Stimulated activated naive CD4-positive, alpha-beta T cell (primary cell): Measurements from ENCODE around the gene NRG3.
"Not testable (repeated sequence)": the region's sequence is repeated elsewhere in the genome, so short reads cannot be mapped to it uniquely, and the experiment has no call there.

Source experiments
- DNase-seq, 6 experiments: peaks; one replicate each; lab custom pipeline; 2025; lab: John Stamatoyannopoulos, UW

NRG3 gene

DNA sequence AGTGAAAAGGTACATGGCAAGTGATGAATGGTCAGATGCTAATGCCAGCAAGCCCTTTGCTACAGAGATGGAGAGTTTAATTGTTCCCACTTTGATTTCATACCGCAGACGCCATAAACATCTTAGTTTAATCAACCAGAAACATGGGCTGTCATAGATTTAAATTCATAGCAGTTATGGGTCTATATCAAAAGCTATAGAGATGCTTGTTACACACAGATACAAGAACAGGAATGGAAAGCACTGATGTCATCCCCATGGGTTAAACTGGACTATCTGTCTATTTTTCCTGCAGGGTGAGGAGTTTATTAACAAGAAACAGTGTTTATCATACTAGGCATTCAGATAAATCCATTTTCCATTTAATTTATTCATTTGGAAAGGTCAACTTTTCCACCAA lies 409.2 kb downstream of the NRG3 start:
- no peak for DNase-seq

DNA sequence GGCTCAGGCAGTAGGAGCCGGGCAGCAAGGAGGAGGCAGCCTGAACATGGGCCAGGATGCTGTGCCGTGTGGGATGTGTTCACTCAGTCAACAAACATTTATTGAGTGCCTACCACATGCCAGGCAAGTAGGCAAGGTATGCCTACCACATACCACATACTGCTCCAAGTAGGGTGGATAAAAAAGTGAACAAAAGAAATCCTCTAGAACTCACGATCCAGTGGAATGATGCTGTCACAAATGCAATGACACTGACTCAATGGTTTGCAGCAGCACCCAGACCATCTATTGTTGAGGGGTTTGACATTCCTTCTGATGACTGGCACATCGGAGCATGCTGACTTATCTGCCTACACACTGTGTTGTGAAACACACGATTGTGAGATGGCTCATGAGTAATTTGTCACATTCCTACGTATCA lies 413.5 kb downstream of the NRG3 start:
- no peak for DNase-seq

DNA sequence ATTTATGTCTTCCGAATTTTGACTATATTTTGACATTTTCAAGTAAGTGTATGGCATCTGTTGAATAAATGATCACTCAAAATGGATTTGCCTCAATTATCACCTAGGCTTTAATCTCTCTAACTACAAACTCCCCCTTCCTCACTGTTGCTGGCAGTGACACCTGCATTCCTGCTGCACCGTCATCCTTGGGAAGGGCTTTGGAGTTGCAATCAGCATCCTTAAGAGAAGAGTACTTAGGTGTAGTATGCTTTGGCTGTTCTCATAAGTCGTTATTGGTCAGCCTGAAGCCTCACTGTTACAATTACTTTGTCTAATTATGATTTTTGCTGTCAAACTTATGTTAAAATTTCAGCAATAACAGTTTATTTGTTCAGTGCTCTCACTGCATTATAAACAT lies 415.0 kb downstream of the NRG3 start:
- no peak for DNase-seq

DNA sequence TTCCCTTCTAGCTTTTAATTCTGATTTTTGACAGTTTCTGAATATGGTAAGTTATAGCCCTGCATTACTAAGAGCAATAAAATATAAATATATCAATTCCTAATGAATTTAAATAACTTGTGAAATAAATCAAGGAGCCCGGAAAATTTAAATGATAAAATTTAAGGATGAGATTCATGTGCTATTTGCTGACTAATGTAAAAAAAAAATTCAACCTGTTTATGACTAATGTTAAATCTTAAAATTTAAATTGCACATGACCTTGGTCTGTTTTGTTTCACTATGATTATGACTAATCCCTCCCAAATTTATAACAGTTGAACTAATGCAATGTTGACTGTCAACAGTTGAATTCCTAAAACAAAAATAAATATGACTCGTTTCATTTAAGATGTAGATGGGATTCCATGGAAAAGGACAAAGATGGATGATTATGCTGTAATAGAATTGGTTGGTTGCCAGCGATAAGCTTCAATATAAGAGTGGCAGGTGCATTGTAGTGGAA lies 419.9 kb downstream of the NRG3 start:
- no peak for DNase-seq

DNA sequence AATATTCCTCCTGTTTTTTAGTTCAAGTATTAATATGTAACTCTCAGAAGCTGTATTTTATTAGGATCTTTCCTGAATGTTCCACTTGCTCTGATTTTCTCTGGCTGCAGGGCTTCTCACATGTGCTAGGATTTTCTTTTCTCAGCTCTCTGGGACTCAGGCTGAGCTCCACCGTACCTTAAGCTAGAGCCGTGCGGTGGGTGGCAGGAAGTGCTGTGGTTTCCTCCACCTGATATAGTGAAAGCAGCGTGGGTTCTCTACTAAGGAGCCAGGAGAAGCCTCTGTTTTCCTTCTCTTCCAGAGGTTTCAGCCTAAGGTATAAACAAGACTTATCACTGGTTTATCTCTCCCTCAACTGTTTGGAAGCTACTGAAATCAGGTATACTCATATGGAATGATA lies 433.6 kb downstream of the NRG3 start:
- DNase-seq, result no peak

DNA sequence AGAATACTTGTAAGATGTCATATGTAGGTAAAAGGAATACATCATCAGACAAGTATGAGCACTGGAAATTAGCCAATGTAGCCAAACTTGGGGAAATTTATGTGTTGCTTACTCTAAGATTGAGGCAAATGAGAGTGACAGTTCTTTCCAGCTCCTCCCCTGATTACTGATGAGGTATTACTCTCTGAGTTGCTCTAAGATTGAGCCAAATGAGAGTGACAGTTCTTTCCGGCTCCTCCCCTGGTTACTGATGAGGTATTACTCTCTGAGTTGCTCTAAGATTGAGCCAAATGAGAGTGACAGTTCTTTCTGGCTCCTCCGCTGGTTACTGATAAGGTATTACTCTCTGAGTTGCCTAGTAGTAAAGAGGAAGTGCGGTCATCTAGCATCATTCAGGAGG lies 435.8 kb downstream of the NRG3 start:
- DNase-seq, result no peak

DNA sequence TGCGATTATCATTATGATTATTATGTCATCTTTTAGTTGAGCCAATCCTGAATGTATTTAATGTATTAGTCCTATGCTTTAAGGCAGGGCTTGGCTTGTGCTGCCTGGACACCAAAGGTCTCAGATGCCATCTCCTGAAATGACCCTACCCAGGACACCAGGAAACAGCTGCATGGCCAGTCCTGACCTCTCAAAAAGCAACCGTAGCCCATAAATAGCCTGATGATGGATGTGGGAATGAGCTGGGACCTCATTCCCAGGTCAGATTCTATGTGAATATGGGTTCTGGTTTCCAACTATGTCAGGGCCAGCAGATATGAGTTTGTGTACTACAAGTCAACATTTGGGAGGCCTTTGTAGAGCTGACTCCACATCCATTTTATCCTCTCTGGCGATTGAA lies 438.4 kb downstream of the NRG3 start:
- DNase-seq, result no peak

DNA sequence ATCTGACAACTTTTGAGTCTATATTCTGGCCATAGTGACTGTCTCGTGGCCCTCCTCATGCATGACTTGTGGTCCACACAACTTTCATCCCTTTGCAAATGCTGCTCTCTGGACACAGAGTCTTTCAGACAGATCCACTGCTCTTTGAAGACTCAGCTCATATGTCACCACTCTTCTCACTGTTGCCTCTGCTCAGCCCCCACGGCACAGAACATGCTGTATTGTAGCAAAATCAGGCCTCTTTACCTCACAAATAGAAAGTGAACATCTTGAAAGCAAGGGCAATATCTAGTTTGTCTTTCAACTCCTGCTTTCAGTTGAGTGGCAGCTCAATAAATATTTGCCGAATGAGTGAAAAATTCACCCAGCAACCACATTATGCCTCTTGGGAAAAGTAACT lies 443.5 kb downstream of the NRG3 start:
- no peak for DNase-seq

DNA sequence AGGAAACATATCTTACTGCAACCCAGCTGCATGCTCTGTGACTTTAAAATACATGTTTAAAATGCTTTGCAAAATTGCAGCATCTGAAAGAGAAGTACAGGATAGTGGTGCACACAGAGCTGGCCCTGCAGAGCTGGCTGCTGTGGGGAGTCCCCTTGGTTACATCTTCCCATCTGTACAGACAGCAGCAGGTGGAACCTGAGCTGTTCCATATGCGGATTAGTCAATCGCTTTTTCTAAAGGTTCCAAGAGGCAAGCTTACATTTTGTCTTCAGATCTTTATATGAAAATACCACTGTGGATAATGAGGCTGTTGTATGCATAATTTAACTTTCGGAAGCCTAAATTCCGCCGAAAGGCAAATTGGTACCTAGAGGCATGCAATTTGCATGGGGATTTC lies 444.1 kb downstream of the NRG3 start:
- no peak for DNase-seq

DNA sequence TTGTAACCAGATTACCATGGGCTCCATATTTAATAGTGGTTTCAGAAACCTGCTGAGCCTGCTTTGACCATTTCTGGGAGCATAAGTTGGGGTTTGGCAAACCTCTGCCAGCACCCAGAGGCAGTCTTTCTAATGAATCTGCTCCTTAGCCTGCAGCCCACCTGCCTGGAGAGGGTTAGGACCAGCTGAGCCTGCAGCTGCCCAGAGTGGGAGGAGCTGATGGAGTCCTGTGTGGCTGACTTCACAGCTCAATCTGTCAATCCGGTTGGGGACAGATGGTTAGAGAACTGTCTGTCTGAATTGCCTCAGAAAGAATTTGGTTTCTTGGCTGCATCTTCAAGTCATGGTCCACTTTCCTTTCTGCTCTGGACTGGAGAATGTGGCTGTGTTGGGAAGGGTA lies 444.6 kb downstream of the NRG3 start:
- DNase-seq, result no peak

DNA sequence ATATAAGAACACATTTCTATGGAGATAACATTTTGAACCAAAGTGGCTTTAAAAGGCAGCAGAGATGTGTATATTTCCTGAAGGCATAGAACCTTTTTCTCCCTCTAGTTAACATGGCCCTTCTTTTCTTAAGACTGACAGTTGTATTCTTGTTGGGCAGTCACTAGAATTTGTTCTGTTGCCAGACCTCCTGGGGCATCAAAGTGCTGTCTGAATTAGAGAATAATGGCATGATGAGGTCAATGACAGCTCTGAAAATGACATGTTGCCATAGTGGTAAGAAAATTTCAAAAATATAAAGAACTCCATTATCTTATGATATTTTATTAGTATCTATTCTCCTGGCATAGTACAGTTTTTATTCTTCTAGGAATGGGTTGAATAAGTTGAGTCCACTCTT lies 446.7 kb downstream of the NRG3 start:
- no peak for DNase-seq

DNA sequence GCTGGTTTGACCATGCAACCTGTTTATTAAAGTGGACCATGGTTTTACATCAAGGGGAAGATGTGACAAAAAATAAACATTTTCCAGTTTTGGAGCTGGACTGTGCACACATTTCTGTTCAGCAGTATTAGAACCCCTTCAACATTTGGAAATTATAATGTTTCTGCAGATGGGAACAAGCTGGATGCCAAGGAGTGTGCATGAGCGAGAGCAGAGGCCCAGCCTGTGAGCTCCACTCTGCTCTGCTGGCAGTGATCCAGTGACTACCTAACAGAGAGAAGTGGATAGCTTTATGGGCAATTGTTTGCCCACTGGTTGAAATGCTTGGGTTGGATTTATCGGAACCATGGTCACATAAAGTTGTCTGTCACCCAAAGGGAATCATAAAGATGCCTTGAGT lies 456.7 kb downstream of the NRG3 start:
- DNase-seq, result no peak

DNA sequence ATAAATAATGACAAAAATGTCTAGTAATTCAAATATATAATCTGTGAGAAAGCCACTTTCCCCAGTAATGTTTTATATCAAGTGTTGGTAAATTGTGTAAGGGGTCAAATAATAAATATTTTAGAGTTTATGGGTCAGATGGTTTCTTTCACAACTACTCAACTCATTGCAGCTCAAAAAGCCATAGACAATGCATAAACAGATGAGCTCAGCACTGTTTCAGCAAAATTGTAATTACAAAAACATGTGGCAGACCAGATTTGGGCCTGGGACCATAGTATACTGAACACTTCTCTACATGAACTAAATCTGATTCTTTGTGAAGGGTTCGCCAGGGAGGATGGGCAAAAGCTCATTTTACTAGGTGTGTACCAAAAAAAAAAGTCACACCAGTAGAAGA lies 460.8 kb downstream of the NRG3 start:
- no peak for DNase-seq

DNA sequence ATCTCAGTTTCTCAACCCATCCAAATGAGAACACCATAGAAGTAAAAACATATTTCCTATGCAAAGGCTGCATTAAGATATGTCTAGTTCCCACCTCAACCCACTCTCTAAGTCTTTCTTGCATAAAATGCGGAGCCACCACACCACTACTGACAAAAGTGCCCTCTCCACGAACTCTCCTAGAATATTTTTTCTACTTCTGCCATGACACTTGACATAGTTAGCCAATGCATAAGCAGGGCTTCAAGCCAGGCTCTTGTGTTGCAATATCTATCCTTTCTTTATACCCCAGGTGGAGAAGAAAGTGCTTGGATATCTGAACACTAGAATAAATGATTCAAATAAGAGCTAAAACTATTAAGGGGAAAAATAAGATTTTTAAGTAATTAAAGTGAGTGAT lies 465.2 kb downstream of the NRG3 start:
- DNase-seq, result no peak

DNA sequence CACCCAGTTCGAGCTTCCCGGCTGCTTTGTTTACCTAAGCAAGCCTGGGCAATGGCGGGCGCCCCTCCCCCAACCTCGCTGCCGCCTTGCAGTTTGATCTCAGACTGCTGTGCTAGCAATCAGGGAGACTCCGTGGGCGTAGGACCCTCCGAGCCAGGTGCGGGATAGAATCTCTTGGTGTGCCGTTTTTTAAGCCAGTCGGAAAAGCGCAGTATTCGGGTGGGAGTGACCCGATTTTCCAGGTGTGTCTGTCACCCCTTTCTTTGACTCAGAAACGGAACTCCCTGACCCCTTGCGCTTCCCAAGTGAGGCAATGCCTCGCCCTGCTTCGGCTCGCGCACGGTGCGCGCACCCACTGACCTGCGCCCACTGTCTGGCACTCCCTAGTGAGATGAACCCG lies 474.6 kb downstream of the NRG3 start:
- DNase-seq, result not testable (repeated sequence)

DNA sequence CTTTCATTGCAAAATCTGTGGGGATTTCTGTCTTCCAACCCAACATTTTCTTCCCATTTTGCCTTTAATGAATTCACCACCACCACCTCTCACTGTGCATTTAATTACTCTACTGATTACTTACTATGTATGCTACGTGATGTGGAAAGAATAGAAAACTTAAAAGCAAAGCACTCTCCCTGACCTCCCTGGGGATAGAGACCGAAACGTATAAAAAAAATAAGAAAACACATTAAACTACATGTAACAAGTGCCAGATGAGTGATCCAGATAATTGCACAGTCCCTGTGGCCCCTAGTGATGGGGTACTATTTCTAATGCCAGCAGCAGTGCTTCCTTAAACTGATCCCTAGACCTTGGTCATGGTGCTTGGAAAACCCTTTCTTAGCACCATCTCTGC lies 478.4 kb downstream of the NRG3 start:
- no peak for DNase-seq

DNA sequence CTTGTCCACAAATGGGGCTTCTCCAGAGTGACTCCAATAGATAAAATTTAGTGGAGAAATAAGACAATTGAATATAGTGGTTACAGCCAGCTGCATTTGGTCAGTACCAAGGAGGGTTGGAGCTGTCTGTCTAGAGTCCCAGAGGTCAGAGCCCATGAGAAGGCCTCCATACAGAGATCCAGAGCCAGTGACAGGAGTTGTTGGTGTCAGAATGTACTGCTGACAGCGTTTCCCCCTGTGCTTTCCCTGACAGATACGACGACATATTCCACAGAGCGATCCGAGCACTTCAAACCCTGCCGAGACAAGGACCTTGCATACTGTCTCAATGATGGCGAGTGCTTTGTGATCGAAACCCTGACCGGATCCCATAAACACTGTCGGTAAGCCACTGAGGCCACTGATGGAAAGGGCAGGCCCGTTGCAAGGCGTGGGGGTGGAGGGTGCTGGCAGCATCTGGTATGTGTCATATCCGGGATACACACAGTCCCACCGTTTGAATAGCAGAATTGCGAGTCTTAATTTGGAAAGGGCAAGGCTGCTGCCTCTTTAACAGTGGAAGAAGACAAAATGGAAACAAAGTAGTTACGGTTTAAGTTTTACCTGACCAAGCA lies 483.6 kb downstream of the NRG3 start:
- no peak for DNase-seq

DNA sequence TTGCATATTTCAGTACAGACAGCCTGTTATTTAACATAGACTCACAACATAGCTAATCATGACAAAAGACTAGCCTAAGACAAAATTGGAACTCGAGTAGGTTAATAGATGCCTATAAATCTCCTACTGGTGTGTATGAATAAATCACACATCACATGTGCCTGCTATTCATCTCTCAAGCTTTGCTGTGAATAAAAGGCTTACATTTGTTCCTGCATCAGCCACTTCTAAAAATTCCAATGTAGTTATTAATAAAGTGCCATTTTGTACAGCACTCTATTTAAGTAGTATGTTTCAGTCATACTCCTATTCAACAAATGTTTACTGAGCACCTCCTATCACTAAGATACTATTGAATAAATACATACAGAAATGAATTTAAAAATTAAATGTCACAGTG lies 486.3 kb downstream of the NRG3 start:
- no peak for DNase-seq

DNA sequence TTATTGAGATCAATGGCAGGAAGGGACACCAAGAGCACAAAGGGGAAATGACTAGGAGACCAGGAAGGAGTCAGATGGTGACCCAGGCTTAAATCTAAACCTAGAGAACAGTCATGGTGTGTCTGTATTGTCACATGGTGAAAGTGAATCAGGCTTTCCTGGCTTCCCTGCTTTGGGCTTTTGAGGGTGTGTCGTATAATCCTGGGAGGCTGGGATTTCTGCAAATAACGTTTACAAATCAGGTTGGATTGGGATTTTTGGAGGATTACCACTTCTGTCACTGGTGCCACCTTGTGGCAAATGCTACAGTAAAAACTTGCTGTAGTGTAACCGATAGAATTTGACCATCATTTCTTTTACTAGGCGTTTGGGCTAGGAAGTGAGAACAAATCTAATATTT lies 502.6 kb downstream of the NRG3 start:
- DNase-seq, result no peak

DNA sequence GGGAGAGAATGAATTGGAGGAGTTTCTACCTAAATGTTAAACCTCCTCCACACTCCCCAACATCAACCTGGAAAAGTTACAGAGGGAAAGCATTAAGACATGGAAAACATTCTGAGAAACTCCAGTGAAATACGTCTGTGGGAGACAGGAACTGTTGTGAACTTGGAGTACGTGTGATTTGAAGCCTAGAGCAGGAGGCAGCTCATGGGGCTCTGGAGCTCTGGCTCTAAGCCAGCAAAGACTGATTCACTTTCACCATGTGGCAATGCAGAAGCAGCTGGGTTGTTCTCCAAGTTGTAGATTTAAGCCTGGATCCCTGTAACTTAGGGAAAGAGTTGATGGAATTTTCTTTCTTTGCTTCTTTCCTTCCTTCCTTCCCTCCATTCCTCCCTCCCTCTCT lies 503.2 kb downstream of the NRG3 start:
- DNase-seq, result no peak

DNA sequence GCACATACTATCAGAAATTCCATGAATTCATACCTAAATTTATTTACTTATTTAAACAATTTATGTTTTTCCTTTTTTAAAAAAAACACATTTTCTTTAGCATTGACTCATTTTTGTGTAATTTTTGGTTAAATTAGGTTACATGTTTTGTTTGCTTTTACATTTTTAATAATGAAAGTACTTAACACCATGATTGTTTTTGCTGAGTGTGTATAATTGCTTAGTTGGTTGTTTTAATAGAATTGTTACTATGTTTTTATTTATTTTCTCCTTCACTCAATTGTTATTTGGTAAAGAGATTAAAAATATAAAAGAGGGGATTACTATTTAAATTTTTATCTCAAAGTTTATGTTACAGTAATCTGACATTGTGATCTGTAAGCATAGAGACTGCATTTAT lies 508.4 kb downstream of the NRG3 start:
- DNase-seq, result no peak

DNA sequence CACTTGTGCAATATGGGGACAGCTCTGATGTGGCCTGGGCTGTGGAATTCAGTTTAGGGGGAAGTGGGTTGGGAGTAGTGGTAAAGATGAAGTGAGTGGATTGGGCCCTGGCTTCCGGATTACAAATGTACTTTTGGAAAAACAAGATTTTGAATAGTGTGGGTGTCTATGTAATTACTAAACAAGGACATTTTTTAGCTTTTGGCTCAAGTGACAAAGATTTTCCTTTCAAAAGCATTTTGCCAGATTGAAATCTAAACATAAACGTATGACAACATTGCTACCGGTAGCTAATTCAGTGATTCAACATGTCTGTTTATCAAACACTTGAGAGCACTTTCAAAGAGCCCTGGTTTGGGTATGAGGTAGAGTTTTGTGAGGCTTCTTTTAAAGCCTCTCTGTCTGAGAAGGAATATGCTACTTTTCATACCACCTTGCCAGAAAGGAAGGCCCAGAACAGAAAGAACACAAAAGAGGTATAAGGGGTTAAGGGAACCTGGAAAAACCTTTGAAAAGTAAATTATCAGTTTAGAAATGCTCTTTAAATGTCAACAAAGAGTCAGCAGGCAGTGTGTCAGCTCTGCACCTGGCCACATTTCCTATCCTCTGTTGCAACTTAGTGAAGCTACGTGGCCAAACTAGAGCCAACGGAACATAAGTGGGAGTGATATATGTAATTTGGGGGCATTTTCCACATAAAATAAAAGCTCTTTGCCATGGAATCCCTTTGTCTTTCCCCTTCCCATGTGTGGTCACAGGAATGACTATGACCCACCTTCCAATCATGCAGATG lies 516.1 kb downstream of the NRG3 start:
- no peak for DNase-seq

DNA sequence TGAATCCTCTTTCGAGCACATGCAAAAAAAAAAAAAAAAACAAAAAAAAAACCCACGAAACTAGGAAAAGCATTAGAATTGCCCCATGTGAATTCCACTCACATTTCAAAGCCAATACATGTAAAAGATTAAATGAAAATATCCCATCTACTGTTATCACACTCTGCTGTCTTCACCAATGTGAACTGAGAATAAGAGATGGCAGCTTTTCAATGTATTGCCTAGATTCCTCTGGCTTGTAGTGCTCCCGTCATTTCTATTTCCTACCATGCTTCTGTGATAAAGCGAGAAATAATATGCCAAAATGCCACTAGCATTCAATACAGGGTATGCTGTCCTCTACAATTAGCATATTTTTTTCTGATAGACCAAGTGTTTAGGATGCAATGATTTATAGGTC lies 517.0 kb downstream of the NRG3 start:
- DNase-seq, result no peak

DNA sequence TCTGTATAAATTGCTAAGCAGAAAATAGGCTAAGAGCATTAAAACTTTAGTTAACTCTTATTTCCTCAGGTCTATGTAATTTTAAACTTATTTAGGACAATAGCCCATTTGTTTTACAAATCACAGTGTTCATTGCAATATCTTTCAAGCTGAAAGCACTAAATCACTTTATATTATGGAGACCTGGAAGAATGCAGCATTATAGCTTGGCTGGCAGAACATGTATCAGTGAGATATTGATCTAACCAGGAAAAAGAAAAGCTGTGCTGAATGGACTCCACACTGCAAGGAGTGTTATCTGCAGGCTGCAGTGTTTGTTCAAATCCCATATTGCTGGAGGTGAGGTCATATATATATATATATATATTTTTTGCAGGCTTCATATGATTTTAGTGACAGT lies 517.5 kb downstream of the NRG3 start:
- DNase-seq, result no peak
